HG03520 (cell line): Measurements from ENCODE around the gene XKR3.
"Not testable (repeated sequence)": the region's sequence is repeated elsewhere in the genome, so short reads cannot be mapped to it uniquely, and the experiment has no call there.

Experiments
- ATAC-seq: cut with Tn5 transposase; IDR thresholded peaks from one replicate; pipeline ENCODE4 v1.9.1; 2021; ENCODE audit warnings: mild to moderate bottlenecking, moderate library complexity; ENCODE audit not compliant: unreplicated experiment

XKR3 gene

DNA sequence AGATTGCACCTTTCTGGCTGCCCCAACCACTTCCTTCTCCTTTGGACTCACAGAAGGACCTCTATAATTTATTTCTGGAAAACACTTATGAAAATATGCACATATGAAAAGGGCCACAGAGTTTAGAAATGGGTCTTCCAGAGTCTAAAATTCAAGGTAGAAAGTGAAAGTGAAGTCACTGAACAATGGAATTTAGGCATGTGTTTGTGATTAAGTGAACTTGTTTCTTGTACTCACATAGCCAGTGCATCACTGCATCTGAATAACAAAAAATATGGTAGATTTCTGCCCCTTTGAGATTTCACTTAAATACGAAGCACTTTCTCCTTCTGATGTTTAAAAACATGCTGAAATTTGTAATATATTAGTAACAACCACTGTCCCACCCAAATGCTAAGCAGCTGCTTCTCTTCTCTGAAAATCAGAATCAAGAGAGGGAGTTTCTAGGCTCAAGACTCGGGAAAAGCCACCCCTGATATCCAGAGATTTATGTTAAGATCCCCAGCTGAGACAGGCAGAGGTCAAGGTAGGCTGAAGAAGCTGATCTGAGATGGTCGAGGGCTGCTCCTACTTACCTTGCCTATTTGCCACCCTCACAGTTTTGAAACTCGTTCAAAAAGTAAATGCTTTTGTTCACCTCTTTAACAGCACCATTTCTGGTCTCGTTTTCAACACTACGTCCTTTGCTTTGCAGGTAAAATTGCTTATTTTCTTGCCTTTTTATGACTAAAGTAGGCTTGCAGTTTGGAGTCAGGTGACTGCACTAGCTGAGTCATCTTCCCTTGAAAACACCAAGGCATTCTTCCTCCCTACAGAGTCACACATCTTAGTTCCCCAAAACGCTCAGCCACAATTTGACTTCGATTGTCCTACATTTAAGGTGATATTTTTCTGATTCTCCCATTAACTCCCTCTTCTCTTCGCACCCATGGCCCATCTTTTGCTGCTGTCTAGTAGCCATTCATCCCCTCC lies at the start of gene XKR3:
Gene XKR3 (minus strand): TSS at position 696 of the 972 bp plus-strand sequence. CDS start 17,338 bp downstream, outside the sequence.
- no peak for ATAC-seq

DNA sequence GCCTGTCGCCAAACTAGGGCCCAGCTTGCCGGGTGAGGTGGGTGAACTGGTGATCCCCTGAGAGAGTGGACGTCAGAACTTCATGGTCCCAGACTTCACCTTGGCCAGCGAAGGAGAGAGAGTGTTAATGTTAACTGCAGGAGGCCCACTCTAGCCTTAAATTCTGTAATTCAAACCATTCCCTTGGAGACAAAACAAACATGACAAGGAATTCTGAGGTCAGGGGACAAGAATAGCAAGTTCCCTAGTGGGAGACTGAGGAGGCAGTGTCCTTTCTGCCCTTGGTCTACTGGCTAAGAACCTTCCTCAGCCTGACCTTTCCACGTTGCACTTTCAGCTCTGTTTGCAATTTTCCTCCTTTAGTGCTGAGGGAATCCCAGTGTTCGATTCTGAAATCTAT lies 44.4 kb upstream of the XKR3 start:
- ATAC-seq = not testable (repeated sequence)

DNA sequence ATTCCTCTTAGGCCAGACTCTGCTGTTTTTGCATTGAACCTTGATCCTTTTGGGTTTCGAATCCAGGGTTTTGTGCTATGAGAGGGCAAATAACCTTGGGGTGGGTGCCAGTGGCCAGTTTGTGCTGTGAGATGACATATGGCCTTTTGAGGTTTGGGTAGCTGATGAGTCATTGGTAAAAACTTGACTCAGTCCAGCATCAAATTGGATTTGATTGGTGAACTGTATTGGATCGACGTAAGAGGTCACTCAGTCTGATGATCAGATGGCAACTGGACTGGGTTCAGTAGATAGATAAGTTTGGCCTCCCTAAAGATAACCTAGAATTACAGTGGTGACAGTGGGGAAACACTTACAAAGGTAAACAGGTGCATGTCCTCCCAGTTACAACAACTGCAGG lies 41.0 kb upstream of the XKR3 start:
- ATAC-seq = no peak

DNA sequence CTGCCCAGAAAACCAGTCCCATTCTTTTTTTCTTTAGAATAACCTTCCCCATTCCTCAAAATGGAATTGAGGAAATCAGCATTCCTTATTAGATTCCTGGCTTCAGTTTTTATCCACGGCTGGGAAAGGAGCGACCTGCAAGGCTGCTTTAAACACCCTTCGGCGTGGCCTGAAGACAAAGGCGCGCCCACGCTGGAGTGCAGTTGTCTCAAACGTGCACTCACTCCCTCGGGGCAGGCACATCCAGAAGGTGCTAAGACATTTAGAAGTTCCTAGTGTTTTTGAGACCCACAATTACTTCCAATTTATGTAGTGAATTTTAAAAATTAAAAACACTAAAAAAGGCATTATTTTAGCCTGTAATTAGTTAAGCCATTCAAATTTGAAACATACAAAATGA lies 31.6 kb upstream of the XKR3 start:
- ATAC-seq = not testable (repeated sequence)

DNA sequence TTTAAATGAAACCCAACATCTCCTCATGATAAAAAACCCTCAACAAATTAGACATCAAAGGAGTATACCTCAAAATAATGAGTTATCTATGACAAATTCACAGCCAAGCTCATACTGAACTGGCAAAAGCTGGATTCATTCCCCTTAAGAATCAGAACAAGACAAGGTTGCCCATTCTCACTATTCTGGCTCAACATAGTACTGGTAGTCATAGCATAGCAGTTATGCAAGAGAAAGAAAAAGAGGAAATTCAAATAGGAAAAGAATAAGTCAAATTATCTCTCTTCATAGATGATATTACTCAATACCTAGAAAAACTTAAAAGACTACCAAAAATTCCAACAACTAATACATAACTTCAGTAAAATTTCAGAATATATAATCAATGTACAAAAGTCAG lies 29.4 kb upstream of the XKR3 start:
- ATAC-seq = no peak

DNA sequence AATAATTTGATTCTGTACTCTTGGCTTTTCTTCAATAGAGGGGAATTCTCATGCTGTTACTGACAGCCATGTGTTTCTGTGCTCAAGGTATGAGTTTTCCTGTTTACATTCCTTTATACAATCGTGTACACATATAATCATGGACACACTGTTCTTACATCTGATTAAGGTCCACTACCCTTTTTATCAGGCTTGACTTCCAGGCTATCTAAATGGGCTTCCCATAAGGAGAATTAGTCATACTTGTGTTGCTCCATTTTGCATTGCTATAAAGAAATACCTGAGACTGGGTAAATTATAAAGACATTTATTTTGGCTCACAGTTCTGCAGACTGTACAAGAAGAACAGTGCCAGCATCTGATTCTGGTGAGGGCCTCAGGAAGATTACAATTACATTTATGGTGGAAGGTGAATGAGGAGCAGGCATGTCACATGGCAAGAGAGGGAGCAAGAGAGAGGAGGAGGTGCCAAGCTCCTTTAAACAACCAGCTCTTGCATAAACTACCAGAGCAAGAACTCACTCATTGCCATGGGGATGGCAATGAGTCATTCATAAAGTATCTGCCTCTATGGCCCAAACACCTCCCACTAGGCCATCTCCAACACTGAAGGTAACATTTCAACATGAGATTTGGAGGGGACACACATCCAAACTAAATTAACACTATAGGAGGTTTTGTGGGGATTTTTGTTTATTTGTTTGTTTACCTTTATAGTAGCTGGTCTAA lies 26.2 kb upstream of the XKR3 start:
- not testable (repeated sequence) for ATAC-seq

DNA sequence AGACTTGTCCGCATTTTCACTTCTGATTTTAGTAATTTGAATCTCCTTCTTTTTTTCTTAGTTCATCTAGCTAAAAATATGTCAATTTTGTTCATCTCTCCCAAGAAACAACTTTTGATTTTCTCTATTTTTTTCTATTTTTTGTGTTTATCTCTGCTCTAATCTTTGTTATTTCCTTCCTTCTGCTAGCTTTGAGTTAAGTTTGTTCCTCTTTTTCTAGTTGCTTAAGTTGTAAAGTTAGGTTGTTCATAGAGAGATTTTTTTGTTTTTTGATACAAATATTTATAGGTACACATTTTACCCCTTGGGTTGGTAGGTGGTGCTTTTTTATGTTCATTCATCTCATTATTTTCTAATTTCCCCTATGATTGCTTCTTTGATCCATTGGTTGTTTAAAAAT lies 22.1 kb upstream of the XKR3 start:
- ATAC-seq = no peak

DNA sequence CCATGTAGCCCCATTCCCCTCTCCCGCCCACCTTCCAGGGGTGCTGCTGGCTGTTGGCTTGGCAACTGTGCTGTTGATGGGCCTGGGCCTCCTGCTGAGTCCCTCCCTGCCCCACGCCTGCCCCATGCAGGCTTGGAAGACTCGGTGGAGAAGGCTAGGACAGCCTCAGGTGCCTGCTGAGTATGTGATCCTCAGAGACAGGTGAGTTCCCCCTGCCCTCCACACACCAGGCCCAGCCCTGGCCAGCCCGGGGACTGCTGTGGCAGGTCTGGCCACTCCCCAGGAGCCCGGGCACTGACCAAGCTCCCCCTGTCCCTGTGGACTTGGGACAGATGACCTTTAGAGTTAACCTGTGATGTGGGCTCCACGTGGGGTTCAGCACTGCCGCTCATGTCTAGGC lies 20.7 kb upstream of the XKR3 start:
- ATAC-seq = no peak

DNA sequence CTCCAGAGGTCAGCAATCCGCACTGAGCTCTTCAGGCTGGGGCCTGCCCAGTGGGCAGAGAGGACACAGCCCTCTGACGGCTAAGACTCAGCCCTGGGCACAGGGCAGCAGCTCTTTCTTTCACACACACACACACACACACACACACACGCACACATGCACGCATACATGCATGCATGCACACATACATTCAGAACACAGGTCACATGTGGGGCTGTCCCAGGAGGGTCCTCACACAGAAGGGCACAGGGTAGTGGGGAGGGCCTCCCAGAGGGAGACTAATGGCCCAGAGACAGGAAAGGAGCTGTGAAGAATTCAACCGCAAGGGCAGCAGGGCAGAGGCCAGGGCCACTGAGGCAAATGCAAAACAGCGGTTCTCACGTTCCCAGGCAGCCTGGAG lies 20.3 kb upstream of the XKR3 start:
- ATAC-seq = no peak

DNA sequence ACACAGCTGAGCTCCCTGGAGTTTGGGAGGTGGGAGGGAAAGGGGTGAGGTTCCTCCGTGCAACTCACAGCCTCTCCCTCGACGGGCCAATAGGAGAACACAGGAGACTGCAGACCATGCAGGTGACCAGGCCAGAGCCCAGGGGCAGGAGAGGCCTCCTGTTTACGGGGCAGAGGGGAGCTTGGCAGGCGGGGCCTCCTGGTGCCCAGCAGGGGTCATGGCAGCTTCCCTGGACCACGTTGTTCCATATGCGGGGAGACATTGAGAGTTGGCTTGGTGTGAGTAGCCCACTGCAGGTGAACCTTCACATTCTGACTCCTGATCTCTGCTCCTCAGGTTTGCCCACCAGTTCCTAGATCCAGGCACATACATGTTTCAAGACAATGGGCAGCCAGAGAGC lies 19.3 kb upstream of the XKR3 start:
- ATAC-seq = no peak

DNA sequence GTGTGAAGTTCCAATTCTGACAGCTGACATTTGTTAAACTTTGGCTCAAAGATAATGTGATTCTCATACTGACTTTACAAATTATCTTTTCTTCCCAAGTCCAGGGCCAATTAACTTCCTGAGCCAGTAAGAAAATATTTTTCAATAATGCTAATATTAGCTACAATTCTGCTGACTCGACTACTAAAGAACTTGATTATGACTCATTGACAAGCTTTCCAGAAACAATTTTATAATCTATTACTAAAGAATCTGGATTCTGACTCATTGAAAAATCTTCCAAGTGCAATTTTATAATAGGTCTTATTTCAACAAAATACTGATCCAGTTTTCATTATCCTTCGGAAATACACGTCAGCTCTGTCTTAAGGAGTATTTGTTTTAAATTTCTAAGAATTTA lies 12.9 kb upstream of the XKR3 start:
- no peak for ATAC-seq

DNA sequence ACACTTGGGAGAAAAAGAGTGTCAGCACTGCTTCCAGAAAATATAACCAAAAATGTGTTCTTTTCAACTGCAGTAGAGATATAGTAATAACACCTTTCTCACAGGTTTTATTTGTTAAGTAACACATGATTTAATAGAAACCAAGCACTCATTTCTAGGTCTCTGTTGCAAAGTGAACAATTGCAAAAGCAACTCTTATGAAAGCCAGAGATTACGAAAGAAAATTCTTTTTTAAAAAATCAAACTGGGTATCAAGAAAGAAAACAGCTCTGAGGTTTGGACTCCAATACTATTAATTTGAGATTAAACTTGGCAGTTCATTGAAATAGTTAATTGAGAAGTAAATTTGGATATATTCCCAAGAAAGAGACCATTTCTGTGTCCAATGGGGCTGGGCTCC lies 9.8 kb upstream of the XKR3 start:
- ATAC-seq = no peak

DNA sequence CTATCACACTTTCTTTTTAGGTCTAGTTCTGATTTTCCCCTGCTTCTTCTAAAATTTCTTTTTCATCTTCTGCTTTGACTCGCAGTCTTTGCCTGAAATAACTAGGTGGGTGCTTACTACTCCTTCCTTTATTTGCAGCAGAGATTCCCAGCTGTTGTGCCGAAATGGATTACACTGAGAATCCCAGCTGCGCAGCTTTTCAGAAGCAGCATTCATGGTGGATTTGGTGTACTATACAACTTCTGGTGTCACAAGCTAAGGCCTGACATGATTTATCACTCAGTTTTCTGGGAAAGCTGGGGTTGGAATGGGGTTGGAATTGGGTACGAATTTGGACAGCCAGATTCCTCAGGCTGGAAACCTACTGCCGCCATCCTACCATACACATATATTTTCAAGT lies 6.0 kb upstream of the XKR3 start:
- no peak for ATAC-seq

DNA sequence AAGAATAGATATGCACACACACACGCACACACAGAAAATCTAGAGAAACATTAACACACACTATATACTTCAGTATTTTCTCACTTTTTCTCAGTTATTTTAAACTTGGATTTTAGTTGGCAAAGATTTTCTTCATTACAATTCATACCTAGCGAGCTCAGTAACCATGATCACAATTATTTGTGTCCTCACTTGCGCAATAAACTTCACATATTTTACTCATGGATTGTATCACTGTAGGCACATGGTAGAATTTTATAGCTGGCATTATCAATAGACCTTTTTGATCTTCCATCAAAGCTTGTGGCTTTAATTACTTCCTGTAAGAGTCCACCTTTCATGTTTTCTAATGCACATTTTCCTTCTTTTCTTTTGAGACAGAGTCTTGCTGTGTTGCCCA lies 4.8 kb upstream of the XKR3 start:
- no peak for ATAC-seq

DNA sequence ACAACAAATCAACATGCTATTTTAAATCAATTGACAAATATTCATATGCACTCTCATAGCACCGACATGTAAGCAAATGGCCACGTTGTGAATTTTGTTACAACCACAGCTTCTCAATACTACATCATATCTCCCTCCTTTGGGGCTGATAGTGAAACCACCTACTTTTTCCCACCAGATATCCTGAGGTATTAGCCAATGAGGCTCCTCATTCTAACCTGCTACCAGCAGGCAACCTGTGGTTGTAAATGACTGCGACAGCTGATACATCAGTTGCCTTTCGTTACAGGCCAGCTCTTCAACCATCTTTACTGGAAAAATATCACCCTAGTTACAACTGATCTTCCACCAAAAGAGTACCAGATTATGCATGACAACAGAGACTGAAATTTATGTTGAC lies 3.7 kb upstream of the XKR3 start:
- no peak for ATAC-seq

DNA sequence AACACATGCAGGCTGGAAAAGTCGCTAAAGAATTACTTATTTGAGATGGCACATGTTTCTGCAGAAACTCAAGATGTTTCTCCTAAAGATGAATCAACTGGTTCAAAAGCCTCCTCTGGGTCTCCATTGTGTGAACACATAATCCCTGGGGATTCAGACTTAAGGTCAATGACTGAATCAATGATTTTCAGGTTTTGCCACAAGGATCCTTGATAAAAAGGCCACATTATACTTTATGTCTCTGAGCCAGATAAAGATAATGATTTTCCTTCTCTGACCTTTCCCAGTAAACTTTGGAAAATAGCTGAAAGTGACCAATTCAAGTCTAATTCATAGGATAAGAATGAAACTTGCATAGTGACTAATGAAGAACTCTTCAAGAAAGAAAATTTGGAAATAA lies 2.3 kb upstream of the XKR3 start:
- ATAC-seq = no peak

DNA sequence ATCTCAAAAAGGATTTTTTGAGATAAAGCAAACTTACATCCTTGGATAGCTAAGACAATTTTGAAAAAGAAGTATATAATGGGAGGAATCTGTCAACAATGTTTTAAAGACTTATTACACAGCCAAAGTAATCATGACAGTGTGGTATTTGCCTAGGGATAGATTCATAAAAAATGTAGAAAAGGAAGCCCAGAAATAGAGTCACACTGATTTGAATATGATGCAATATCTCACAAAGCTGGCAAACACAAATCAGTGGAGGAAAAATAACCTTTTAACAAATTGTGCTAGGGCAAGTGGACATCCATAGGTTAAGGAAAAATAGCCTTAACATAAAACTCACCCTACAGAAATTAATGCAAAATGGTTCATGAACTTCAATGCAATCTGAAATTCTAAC lies 6.0 kb downstream of the XKR3 start:
- ATAC-seq = no peak

DNA sequence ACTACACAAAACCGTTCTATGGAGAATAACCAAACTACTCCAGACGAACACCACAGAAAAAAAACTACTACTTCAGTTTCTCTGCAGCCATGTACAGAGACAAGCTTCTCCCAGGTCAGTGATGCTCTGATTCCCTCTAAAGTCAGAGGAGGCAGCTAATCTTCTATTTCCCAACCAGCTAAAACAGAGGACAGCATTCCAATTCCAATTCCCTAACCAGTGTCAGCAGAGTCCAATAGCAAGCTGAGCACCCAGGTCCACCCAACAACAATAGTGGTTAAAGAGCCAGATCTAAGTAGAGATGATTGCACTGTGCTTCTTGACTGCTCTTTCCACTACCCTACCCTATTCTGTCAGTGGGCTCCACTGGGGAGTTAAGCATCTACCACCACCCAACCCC lies 6.7 kb downstream of the XKR3 start:
- ATAC-seq = no peak

DNA sequence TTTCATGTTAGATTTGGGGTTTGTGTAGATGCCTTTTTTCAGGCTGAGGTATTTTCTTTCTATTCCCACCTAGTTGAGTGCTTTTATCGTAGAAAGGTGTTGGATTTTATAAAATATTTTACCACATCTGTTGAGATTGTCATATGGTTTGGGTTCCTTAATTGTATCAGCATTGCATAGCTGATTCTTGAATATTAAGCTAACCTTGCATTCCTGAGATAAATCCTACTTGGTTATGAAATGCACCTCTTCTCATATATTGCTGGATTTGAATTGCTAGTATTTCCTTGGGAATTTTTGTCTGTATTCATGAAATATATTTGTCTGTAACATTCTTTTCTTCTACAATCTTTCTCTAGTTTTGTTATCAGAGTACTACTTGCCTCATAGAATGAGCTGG lies 10.1 kb downstream of the XKR3 start:
- no peak for ATAC-seq

DNA sequence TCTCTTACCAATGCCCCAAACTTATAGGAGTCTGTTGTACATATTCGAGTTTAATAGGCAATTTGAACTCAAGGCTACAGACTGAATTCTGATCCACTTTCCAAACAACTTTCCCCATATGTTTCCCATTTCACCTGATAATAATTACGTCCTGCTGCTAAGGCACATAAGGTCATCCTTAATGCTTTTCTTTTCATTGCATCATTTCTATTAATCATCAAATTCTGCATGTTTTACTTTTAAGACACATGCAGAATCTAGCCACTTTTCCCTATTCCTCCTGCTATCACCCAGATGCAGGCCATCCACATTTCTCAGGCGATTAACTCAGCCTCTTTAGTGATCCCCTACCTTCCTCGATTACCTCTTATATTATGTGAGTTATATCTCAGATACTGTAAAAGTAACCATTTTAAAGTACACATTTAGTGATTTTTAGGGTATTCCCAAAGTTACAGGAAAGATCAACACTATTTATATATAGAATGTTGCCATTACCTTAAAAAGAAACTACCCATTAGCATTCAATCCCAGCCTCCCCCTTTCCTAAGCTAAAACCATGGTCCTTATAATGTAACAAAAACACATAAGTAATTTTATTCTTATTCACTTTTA lies 14.9 kb downstream of the XKR3 start:
- no peak for ATAC-seq

DNA sequence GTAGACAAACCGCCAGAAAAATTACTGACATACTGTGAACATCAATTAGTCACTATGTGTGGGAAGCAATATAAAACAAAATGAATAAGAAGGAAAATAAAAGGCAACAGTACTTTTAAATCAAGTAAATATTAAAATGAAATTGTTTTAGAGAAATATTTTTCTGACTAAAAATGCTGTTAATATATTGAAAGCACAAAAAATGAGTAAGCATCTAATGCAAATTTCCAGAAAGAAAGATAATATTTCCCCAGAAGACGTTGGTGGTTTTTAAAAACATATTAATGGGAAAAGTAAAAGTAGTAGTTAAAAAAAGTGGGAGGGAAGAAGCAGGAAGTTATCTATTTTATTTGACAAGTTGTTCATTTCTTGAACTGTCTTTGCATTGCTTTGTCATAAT lies 16.5 kb downstream of the XKR3 start:
- ATAC-seq = no peak

DNA sequence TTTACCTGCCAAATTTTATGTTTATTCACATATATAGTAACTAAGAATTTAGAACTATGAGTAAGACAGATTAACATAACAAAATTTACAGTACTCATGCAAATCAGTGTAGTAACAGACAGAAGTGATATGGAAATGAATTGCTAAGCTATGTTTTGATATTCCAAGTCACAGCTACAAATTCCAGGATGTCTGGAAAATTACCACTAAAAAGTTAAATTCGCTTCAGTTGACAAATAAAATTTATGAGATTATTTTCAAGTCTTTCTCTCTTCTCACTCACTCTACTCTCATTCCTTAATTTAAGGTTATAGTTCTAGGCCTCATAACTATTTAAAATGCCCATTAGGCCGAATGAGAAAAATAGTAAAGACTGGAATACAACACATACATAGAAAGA lies 18.1 kb downstream of the XKR3 start:
- no peak for ATAC-seq
